Anterior cingulate cortex (tissue), 58 donors: ENCODE measurements around the gene AGAP5.
"Not testable (repeated sequence)": the region's sequence is repeated elsewhere in the genome, so short reads cannot be mapped to it uniquely, and the experiment has no call there.

Experiments
- DNase-seq, 58 donors: peaks; one replicate each; lab custom pipeline; 2025; lab: John Stamatoyannopoulos, UW

Gene AGAP5

GRCh38 chr10:73697675-73698159 lies at the start of gene AGAP5:
Gene AGAP5 (minus strand): TSS chr10:73698109. CDS start chr10:73697755, 354 bp downstream.
- DNase-seq, result not testable (repeated sequence)

- DNase-seq, result no peak
Observed at GRCh38 chr10:73746721-73747120, 48.8 kb upstream of the AGAP5 start.

- peak in 2 of 58 donors; percentile 28 to 41 for DNase-seq
Observed at GRCh38 chr10:73744664-73744975, 46.7 kb upstream of the AGAP5 start.

- peak; percentile 42 to 98 (median 92) for DNase-seq
Observed at GRCh38 chr10:73743905-73744663, 46.2 kb upstream of the AGAP5 start, which contains the start of gene SEC24C. Gene SEC24C (plus strand): TSS chr10:73744372. CDS start chr10:73746833, 2,461 bp downstream.

GRCh38 chr10:73743327-73743904 lies 45.5 kb upstream of the AGAP5 start:
- no peak for DNase-seq

GRCh38 chr10:73742454-73742734 lies 44.5 kb upstream of the AGAP5 start:
- no peak for DNase-seq

- DNase-seq, result not testable (repeated sequence)
Observed at GRCh38 chr10:73740501-73741254, 42.8 kb upstream of the AGAP5 start.

GRCh38 chr10:73734796-73735305 lies 36.9 kb upstream of the AGAP5 start:
- DNase-seq, result no peak

GRCh38 chr10:73734028-73734720 lies 36.3 kb upstream of the AGAP5 start:
- no peak for DNase-seq

GRCh38 chr10:73732931-73733623 lies 35.2 kb upstream of the AGAP5 start:
- no peak for DNase-seq

- no peak for DNase-seq
Observed at GRCh38 chr10:73732426-73732825, 34.5 kb upstream of the AGAP5 start.

- DNase-seq, result no peak
Observed at GRCh38 chr10:73731588-73732375, 33.9 kb upstream of the AGAP5 start.

GRCh38 chr10:73730153-73730906 lies 32.4 kb upstream of the AGAP5 start:
- peak; percentile 39 to 94 (median 87) for DNase-seq

GRCh38 chr10:73729781-73730152 lies 31.9 kb upstream of the AGAP5 start:
- DNase-seq, result peak in 2 of 58 donors; percentile 21 to 50

GRCh38 chr10:73723516-73723915 lies 25.6 kb upstream of the AGAP5 start:
- DNase-seq, result no peak

GRCh38 chr10:73720561-73720960 lies 22.7 kb upstream of the AGAP5 start:
- not testable (repeated sequence) for DNase-seq

GRCh38 chr10:73717556-73717955 lies 19.6 kb upstream of the AGAP5 start:
- DNase-seq, result peak in 3 of 58 donors; percentile 0 to 24 (median 14)

- DNase-seq, result no peak
Observed at GRCh38 chr10:73716251-73716650, 18.3 kb upstream of the AGAP5 start.
